GM23338 (cell line): ENCODE data around the gene PTCD2. TPM values are rescaled to one million over a fixed set of nuclear protein-coding genes. Genes with fewer than 3 reads are reported as not detected.

Source experiments
- ATAC-seq: fragments of 200-7000 bp; cut with Tn5 transposase; 3 replicates; pipeline ENCODE4 v1.9.1; 2020
- DNase-seq: peaks from one replicate; pipeline ENCODE4 v3.0.0-alpha.2; 2015; ENCODE audit warnings: low spot score
- H2AFZ ChIP-seq: fragments of 200-600 bp; sonication (generic); 2 replicates; pipeline ENCODE4 v1.8.0; 2016; ENCODE audit warnings: antibody characterized with exemption, mild to moderate bottlenecking, moderate library complexity
- H3F3A ChIP-seq: fragments of 200-600 bp; sonication (generic); replicated peaks from 2 replicates; pipeline ENCODE4 v1.8.0; 2017; ENCODE audit warnings: antibody characterized with exemption, mixed run types, low read depth
- H3K27ac ChIP-seq: fragments of 200-600 bp; sonication (generic); 2 replicates; pipeline ENCODE4 v1.6.1; 2016; ENCODE audit warnings: low read depth
- H3K27me3 ChIP-seq: fragments of 200-600 bp; sonication (generic); 2 replicates; pipeline ENCODE4 v1.8.0; 2016; ENCODE audit warnings: mild to moderate bottlenecking, mixed run types, moderate library complexity; ENCODE audit not compliant: insufficient read depth
- H3K36me3 ChIP-seq: fragments of 200-600 bp; sonication (generic); 2 replicates; pipeline ENCODE4 v1.8.0; 2016; ENCODE audit warnings: mild to moderate bottlenecking; ENCODE audit not compliant: insufficient read depth
- H3K4me1 ChIP-seq: fragments of 200-600 bp; sonication (generic); 2 replicates; pipeline ENCODE4 v1.8.0; 2016; ENCODE audit warnings: mild to moderate bottlenecking, moderate library complexity; ENCODE audit not compliant: insufficient read depth
- H3K4me2 ChIP-seq: fragments of 200-600 bp; sonication (generic); 2 replicates; pipeline ENCODE4 v1.7.1; 2017; ENCODE audit warnings: mixed run types
- H3K4me3 ChIP-seq: fragments of 200-600 bp; sonication (generic); 2 replicates; pipeline ENCODE4 v1.6.1; 2016; ENCODE audit warnings: mixed run types
- H3K79me2 ChIP-seq: fragments of 200-600 bp; sonication (generic); replicated peaks from 2 replicates; pipeline ENCODE4 v1.8.0; 2017; ENCODE audit warnings: mild to moderate bottlenecking; ENCODE audit not compliant: insufficient read depth
- H3K9me2 ChIP-seq: fragments of 200-600 bp; sonication (generic); 2 replicates; pipeline ENCODE4 v1.8.0; 2017; ENCODE audit not compliant: insufficient read depth
- H4K20me1 ChIP-seq: fragments of 200-600 bp; sonication (generic); replicated peaks from 2 replicates; pipeline ENCODE4 v1.8.0; 2017; ENCODE audit warnings: mild to moderate bottlenecking; ENCODE audit not compliant: insufficient read depth
- H3K27ac Mint-ChIP-seq: 2 replicates; pipeline ENCODE4 v1.8.0; 2020; ENCODE audit warnings: inconsistent platforms, mild to moderate bottlenecking, moderate library complexity, mixed read lengths
- H3K27me3 Mint-ChIP-seq: 3 replicates; pipeline ENCODE4 v1.8.0; 2022; ENCODE audit warnings: low read depth, mild to moderate bottlenecking, moderate library complexity, mixed read lengths, inconsistent platforms; ENCODE audit not compliant: insufficient read depth, poor library complexity
- H3K36me3 Mint-ChIP-seq: 3 replicates; pipeline ENCODE4 v1.8.0; 2021; ENCODE audit warnings: low read depth, mild to moderate bottlenecking, inconsistent platforms, moderate library complexity, mixed read lengths
- H3K4me1 Mint-ChIP-seq: 3 replicates; pipeline ENCODE4 v1.8.0; 2020; ENCODE audit warnings: mild to moderate bottlenecking, inconsistent platforms, mixed read lengths
- H3K4me3 Mint-ChIP-seq: 3 replicates; pipeline ENCODE4 v1.8.0; 2021; ENCODE audit warnings: moderate library complexity, mild to moderate bottlenecking, inconsistent platforms, mixed read lengths
- H3K9me3 Mint-ChIP-seq: 3 replicates; pipeline ENCODE4 v1.8.0; 2020; ENCODE audit warnings: moderate library complexity, mild to moderate bottlenecking, inconsistent platforms, mixed read lengths
- CREB1 ChIP-seq: fragments of 250-450 bp; sonication (Bioruptor Pico); IDR thresholded peaks from 2 replicates; pipeline ENCODE4 v1.5.0; 2020; ENCODE audit warnings: low read depth, mild to moderate bottlenecking, moderate library complexity
- EZH2 ChIP-seq: fragments of 200-600 bp; sonication (generic); IDR thresholded peaks from one replicate; pipeline ENCODE4 v1.8.0; 2017; ENCODE audit warnings: antibody characterized with exemption, mild to moderate bottlenecking, low read depth; ENCODE audit not compliant: unreplicated experiment
- EZH2phosphoT487 ChIP-seq: fragments of 200-600 bp; sonication (generic); IDR thresholded peaks from one replicate; pipeline ENCODE4 v1.8.1; 2018; ENCODE audit warnings: antibody characterized with exemption; ENCODE audit not compliant: unreplicated experiment
- JUNB ChIP-seq: IDR thresholded peaks from one replicate; pipeline ENCODE4 v1.6.1; 2016; ENCODE audit warnings: antibody characterized with exemption; ENCODE audit not compliant: unreplicated experiment
- NANOG ChIP-seq: IDR thresholded peaks from 2 replicates; pipeline ENCODE4 v1.6.1; 2016; ENCODE audit warnings: antibody characterized with exemption, borderline replicate concordance
- POLR2AphosphoS5 ChIP-seq: IDR thresholded peaks from 2 replicates; pipeline ENCODE4 v1.6.1; 2016; ENCODE audit warnings: antibody characterized with exemption, low read depth
- STAT1 ChIP-seq: IDR thresholded peaks from one replicate; pipeline ENCODE4 v1.6.1; 2016; ENCODE audit warnings: antibody characterized with exemption; ENCODE audit not compliant: unreplicated experiment
- ZNF114 ChIP-seq: fragments of 250-450 bp; sonication (Bioruptor Pico); IDR thresholded peaks from 2 replicates; pipeline ENCODE4 v1.5.0; 2020; ENCODE audit warnings: mild to moderate bottlenecking, moderate library complexity
- polyA plus RNA-seq: library from polyadenylated mRNA; unstranded; fragments of >200 nt; fragmentation: Nextera tagmentation; extraction: Ambion mirVana; gene quantifications from 2 replicates; pipeline ENCODE4 v1.2.1, GENCODE V29; 2016
- total RNA-seq: library from RNA; depleted of rRNA; stranded (reverse); fragments of >200 nt; shearing (Covaris generic); gene quantifications from 2 replicates; pipeline ENCODE4 v1.2.3, GENCODE V29; 2014
- TF ChIP-seq, protein P1 (sequence below): fragments of 250-450 bp; sonication (Bioruptor Pico); IDR thresholded peaks from 2 replicates; pipeline ENCODE4 v1.5.0; 2020; ENCODE audit warnings: mild to moderate bottlenecking, moderate library complexity
- TF ChIP-seq, protein P2 (sequence below), 2 experiments: fragments of 200-600 bp in 1 of 2; sonication (generic) in 1 of 2; conservative IDR thresholded peaks; 2 replicates each; pipeline versions ENCODE4 v1.5.1 to v1.6.1; 2016 to 2017; ENCODE audit warnings: antibody characterized with exemption in 2 of 2, low read depth in 2 of 2, mild to moderate bottlenecking in 2 of 2, moderate library complexity in 1 of 2

Gene PTCD2
- total and polyA plus RNA-seq, 2 experiments from 2014 or later: 8.8 to 14.5 TPM

GRCh38 chr5:72379936-72380335 is 59.8 kb downstream of the PTCD2 start (continued):
- TF ChIP-seq, protein P1, sequence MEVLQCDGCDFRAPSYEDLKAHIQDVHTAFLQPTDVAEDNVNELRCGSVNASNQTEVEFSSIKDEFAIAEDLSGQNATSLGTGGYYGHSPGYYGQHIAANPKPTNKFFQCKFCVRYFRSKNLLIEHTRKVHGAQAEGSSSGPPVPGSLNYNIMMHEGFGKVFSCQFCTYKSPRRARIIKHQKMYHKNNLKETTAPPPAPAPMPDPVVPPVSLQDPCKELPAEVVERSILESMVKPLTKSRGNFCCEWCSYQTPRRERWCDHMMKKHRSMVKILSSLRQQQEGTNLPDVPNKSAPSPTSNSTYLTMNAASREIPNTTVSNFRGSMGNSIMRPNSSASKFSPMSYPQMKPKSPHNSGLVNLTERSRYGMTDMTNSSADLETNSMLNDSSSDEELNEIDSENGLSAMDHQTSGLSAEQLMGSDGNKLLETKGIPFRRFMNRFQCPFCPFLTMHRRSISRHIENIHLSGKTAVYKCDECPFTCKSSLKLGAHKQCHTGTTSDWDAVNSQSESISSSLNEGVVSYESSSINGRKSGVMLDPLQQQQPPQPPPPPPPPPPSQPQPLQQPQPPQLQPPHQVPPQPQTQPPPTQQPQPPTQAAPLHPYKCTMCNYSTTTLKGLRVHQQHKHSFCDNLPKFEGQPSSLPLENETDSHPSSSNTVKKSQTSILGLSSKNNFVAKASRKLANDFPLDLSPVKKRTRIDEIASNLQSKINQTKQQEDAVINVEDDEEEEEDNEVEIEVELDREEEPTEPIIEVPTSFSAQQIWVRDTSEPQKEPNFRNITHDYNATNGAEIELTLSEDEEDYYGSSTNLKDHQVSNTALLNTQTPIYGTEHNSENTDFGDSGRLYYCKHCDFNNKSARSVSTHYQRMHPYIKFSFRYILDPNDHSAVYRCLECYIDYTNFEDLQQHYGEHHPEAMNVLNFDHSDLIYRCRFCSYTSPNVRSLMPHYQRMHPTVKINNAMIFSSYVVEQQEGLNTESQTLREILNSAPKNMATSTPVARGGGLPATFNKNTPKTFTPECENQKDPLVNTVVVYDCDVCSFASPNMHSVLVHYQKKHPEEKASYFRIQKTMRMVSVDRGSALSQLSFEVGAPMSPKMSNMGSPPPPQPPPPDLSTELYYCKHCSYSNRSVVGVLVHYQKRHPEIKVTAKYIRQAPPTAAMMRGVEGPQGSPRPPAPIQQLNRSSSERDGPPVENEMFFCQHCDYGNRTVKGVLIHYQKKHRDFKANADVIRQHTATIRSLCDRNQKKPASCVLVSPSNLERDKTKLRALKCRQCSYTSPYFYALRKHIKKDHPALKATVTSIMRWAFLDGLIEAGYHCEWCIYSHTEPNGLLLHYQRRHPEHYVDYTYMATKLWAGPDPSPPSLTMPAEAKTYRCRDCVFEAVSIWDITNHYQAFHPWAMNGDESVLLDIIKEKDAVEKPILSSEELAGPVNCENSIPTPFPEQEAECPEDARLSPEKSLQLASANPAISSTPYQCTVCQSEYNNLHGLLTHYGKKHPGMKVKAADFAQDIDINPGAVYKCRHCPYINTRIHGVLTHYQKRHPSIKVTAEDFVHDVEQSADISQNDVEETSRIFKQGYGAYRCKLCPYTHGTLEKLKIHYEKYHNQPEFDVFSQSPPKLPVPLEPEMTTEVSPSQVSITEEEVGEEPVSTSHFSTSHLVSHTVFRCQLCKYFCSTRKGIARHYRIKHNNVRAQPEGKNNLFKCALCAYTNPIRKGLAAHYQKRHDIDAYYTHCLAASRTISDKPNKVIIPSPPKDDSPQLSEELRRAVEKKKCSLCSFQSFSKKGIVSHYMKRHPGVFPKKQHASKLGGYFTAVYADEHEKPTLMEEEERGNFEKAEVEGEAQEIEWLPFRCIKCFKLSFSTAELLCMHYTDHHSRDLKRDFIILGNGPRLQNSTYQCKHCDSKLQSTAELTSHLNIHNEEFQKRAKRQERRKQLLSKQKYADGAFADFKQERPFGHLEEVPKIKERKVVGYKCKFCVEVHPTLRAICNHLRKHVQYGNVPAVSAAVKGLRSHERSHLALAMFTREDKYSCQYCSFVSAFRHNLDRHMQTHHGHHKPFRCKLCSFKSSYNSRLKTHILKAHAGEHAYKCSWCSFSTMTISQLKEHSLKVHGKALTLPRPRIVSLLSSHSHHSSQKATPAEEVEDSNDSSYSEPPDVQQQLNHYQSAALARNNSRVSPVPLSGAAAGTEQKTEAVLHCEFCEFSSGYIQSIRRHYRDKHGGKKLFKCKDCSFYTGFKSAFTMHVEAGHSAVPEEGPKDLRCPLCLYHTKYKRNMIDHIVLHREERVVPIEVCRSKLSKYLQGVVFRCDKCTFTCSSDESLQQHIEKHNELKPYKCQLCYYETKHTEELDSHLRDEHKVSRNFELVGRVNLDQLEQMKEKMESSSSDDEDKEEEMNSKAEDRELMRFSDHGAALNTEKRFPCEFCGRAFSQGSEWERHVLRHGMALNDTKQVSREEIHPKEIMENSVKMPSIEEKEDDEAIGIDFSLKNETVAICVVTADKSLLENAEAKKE (CRISPR knock-in tag): no peak
- TF ChIP-seq, protein P2, sequence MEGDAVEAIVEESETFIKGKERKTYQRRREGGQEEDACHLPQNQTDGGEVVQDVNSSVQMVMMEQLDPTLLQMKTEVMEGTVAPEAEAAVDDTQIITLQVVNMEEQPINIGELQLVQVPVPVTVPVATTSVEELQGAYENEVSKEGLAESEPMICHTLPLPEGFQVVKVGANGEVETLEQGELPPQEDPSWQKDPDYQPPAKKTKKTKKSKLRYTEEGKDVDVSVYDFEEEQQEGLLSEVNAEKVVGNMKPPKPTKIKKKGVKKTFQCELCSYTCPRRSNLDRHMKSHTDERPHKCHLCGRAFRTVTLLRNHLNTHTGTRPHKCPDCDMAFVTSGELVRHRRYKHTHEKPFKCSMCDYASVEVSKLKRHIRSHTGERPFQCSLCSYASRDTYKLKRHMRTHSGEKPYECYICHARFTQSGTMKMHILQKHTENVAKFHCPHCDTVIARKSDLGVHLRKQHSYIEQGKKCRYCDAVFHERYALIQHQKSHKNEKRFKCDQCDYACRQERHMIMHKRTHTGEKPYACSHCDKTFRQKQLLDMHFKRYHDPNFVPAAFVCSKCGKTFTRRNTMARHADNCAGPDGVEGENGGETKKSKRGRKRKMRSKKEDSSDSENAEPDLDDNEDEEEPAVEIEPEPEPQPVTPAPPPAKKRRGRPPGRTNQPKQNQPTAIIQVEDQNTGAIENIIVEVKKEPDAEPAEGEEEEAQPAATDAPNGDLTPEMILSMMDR (conservative IDR thresholded peaks at IDR 0.05; ENCODE audit: low read depth in 2 of 2): no peak
- no peak for TF ChIP-seq CREB1 (CRISPR knock-in tag)
- TF ChIP-seq POLR2AphosphoS5: no peak
- no peak for TF ChIP-seq JUNB

DNA sequence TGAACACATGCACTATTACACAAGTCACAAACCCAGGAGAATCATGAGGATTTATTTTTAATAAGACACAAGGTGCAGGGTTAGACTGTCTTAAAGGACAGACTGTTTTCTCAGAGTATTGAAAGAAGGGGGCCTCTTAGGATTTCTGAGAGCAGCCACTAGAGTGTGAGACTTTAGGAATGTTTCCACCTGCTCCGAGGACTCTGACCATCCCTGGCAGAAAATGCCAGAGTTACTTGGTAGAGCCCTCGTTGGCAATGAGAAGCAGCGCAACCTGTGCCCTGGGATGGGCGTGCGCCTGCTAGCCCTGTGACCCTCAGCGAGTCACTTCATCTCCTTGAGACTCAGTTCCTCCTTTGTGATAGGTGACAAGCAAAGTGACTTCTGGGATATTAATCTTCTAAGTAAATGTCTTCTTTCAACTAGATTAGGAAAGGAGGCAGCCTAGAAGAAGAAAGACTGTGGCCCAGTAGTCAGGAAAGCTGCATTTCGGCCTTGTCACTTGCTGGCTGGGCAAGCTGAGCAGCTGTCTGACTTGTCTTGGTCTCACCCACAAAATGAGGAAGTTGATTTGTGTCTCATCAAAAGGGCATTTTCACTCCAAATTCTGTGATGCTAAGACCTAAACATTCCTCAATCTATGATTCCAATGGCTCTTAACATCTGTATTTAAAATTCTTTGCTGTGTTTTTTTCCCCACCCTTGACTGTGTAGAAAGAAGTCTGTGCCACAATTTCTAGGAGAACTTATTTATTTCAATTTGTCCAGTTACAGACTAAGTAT is 60.5 kb downstream of the PTCD2 start:
- Histone ChIP-seq H3K9me2 (no peaks in the 10 kb centered on the region), H3K27ac (no peak overlapping the region), H3K4me1 (no peaks in the 10 kb centered on the region), H3K4me3 (no peak overlapping the region), H3K79me2 (no peaks in the 10 kb centered on the region), H3K4me2 (no peak overlapping the region), H3K27me3 (no peaks in the 10 kb centered on the region), H2AFZ (no peak overlapping the region), H3F3A (no peaks in the 10 kb centered on the region), H3K36me3 (no peaks in the 10 kb centered on the region), H4K20me1 (no peaks in the 10 kb centered on the region)
- no peak for DNase-seq
- Mint-ChIP-seq H3K9me3 (no peaks in the 10 kb centered on the region), H3K36me3 (no peaks in the 10 kb centered on the region; the same call in 2 of the 3 replicates), H3K4me3 (no peak overlapping the region), H3K27me3 (no peaks in the 10 kb centered on the region), H3K4me1 (peaks cover 4% of the 10 kb centered on the region; the same call in 2 of the 3 replicates), H3K27ac (no peak overlapping the region)
- ATAC-seq: no peak
- no peak for TF ChIP-seq STAT1
- TF ChIP-seq, protein P2 (conservative IDR thresholded peaks at IDR 0.05; ENCODE audit: low read depth in 2 of 2): no peak
- TF ChIP-seq EZH2: no peak
- no peak for TF ChIP-seq POLR2AphosphoS5
- no peak for TF ChIP-seq ZNF114 (CRISPR knock-in tag)
- TF ChIP-seq NANOG: no peak
- TF ChIP-seq EZH2phosphoT487: no peak
